HepG2 (cell line): ENCODE results near the gene IL2RA. TPM values are rescaled to one million over a fixed set of nuclear protein-coding genes. Genes with fewer than 3 reads are reported as not detected.
A peak's percentile ranks its signal among the peaks of the same experiment; 100 is the strongest.

Experiments
- GATAD2A ChIP-seq: IDR thresholded peaks from 2 replicates; pipeline ENCODE4 v1.6.1; 2016
- JUND ChIP-seq: sonication (generic); formaldehyde crosslinking; IDR thresholded peaks from 2 replicates; pipeline ENCODE4 v1.8.0; 2022; ENCODE audit warnings: mild to moderate bottlenecking, missing genetic modification reagents
- THYN1 ChIP-seq: sonication (generic); formaldehyde crosslinking; IDR thresholded peaks from 2 replicates; pipeline ENCODE4 v1.8.1; 2023; ENCODE audit warnings: low read depth, mild to moderate bottlenecking, moderate library complexity, missing genetic modification reagents, borderline replicate concordance
- ZFP90 ChIP-seq: sonication (generic); formaldehyde crosslinking; IDR thresholded peaks from 2 replicates; pipeline ENCODE4 v1.8.0; 2022; ENCODE audit warnings: missing genetic modification reagents, mild to moderate bottlenecking, inconsistent platforms, borderline replicate concordance
- ZNF343 ChIP-seq: sonication (generic); formaldehyde crosslinking; IDR thresholded peaks from 2 replicates; pipeline ENCODE4 v1.4.0; 2020; ENCODE audit warnings: mild to moderate bottlenecking, missing genetic modification reagents
- ZNF484 ChIP-seq: sonication (generic); formaldehyde crosslinking; IDR thresholded peaks from 2 replicates; pipeline ENCODE4 v1.5.1; 2020; ENCODE audit warnings: mild to moderate bottlenecking, low read depth, missing genetic modification reagents, borderline replicate concordance
- polyA plus RNA-seq, 8 experiments: library from polyadenylated mRNA; depleted of rRNA in 3 of 8; stranded (reverse) in 7 of 8; unstranded in 1 of 8; fragments of >200 nt; fragmentation: Illumina TruSeq in 4 of 8; extraction: Trizol in 4 of 8; gene quantifications; 2 replicates each; pipeline versions ENCODE4 v1.2.1 to v1.2.3, GENCODE V29; 2011 to 2016; ENCODE audit warnings: low read depth in 4 of 8, missing spikeins in 1 of 8, mixed read lengths in 1 of 8; ENCODE audit not compliant: insufficient read depth in 1 of 8
- total RNA-seq, 5 experiments: library from RNA; depleted of rRNA; stranded (reverse); fragments of >200 nt; fragmentation: Illumina TruSeq; extraction: Trizol; gene quantifications; 2 replicates each; pipeline ENCODE4 v1.2.3, GENCODE V29; 2016; ENCODE audit warnings: low read depth in 1 of 5
- TF ChIP-seq, protein P1 (sequence below): sonication (generic); formaldehyde crosslinking; IDR thresholded peaks from 2 replicates; pipeline ENCODE4 v1.5.0; 2020; ENCODE audit warnings: missing genetic modification reagents, mild to moderate bottlenecking, borderline replicate concordance
- TF ChIP-seq, protein P2 (sequence below): sonication (generic); formaldehyde crosslinking; IDR thresholded peaks from 2 replicates; pipeline ENCODE4 v1.4.0; 2020; ENCODE audit warnings: missing genetic modification reagents
- TF ChIP-seq, protein P3 (sequence below): sonication (generic); formaldehyde crosslinking; conservative IDR thresholded peaks from 2 replicates; pipeline ENCODE4 v1.4.0; 2020; ENCODE audit warnings: missing genetic modification reagents
- TF ChIP-seq, protein P4 (sequence below): IDR thresholded peaks from 2 replicates; pipeline ENCODE4 v1.6.1; 2016

The IL2RA gene
- total and polyA plus RNA-seq, 2 of the 13 experiments (the other 11 are each of a cell fraction or from before 2014, with no cell fraction given) = not detected

DNA sequence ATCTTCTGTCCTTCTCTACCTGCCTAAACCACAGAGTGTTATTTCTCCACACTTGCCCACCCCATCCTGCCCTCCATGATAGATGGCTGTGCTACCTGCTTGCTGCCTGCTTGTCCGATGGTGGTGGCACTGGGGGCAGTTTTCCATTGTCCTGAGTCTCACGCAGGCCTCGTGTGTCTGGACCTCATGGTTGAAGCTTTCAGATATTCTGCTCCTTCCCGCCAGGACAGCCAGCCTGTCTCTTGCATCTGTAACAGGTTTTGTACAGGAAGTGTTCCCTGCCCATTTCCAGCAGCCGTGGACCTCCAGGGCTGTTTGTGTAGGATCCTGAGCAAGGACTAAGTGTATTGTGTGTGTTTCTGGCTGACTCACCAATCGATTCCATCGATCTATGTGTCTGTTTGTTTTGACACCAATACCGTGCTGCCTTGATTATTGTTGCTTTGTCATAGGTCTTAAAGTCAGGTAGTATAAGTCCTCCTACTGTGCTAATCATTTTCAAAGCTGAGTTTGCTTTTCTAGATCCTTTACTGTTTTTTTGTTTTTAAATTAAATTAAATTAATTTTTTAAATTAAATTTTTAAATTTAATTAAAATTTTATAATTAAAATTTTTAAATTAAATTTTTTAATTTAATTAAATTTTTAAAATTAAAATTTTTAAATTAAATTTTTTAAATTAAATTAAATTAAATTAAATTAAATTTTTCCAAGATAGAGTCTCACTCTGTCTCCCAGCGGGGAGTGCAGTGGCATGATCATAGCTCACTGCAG, 93.3 kb downstream of the IL2RA start (continued):
- TF ChIP-seq, protein P1, sequence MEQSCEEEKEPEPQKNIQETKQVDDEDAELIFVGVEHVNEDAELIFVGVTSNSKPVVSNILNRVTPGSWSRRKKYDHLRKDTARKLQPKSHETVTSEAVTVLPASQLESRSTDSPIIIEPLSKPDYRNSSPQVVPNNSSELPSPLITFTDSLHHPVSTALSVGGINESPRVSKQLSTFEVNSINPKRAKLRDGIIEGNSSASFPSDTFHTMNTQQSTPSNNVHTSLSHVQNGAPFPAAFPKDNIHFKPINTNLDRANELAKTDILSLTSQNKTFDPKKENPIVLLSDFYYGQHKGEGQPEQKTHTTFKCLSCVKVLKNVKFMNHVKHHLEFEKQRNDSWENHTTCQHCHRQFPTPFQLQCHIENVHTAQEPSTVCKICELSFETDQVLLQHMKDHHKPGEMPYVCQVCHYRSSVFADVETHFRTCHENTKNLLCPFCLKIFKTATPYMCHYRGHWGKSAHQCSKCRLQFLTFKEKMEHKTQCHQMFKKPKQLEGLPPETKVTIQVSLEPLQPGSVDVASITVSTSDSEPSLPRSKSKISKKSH (CRISPR knock-in tag) = no peak
- TF ChIP-seq ZFP90 (CRISPR knock-in tag) = 0 out of 2 replicates have a peak, but pooled peaks have one; percentile 17
- TF ChIP-seq, protein P2, sequence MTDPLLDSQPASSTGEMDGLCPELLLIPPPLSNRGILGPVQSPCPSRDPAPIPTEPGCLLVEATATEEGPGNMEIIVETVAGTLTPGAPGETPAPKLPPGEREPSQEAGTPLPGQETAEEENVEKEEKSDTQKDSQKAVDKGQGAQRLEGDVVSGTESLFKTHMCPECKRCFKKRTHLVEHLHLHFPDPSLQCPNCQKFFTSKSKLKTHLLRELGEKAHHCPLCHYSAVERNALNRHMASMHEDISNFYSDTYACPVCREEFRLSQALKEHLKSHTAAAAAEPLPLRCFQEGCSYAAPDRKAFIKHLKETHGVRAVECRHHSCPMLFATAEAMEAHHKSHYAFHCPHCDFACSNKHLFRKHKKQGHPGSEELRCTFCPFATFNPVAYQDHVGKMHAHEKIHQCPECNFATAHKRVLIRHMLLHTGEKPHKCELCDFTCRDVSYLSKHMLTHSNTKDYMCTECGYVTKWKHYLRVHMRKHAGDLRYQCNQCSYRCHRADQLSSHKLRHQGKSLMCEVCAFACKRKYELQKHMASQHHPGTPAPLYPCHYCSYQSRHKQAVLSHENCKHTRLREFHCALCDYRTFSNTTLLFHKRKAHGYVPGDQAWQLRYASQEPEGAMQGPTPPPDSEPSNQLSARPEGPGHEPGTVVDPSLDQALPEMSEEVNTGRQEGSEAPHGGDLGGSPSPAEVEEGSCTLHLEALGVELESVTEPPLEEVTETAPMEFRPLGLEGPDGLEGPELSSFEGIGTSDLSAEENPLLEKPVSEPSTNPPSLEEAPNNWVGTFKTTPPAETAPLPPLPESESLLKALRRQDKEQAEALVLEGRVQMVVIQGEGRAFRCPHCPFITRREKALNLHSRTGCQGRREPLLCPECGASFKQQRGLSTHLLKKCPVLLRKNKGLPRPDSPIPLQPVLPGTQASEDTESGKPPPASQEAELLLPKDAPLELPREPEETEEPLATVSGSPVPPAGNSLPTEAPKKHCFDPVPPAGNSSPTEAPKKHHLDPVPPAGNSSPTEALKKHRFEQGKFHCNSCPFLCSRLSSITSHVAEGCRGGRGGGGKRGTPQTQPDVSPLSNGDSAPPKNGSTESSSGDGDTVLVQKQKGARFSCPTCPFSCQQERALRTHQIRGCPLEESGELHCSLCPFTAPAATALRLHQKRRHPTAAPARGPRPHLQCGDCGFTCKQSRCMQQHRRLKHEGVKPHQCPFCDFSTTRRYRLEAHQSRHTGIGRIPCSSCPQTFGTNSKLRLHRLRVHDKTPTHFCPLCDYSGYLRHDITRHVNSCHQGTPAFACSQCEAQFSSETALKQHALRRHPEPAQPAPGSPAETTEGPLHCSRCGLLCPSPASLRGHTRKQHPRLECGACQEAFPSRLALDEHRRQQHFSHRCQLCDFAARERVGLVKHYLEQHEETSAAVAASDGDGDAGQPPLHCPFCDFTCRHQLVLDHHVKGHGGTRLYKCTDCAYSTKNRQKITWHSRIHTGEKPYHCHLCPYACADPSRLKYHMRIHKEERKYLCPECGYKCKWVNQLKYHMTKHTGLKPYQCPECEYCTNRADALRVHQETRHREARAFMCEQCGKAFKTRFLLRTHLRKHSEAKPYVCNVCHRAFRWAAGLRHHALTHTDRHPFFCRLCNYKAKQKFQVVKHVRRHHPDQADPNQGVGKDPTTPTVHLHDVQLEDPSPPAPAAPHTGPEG = no peak
- TF ChIP-seq ZNF343 (CRISPR knock-in tag) = no peak
- TF ChIP-seq, protein P3, sequence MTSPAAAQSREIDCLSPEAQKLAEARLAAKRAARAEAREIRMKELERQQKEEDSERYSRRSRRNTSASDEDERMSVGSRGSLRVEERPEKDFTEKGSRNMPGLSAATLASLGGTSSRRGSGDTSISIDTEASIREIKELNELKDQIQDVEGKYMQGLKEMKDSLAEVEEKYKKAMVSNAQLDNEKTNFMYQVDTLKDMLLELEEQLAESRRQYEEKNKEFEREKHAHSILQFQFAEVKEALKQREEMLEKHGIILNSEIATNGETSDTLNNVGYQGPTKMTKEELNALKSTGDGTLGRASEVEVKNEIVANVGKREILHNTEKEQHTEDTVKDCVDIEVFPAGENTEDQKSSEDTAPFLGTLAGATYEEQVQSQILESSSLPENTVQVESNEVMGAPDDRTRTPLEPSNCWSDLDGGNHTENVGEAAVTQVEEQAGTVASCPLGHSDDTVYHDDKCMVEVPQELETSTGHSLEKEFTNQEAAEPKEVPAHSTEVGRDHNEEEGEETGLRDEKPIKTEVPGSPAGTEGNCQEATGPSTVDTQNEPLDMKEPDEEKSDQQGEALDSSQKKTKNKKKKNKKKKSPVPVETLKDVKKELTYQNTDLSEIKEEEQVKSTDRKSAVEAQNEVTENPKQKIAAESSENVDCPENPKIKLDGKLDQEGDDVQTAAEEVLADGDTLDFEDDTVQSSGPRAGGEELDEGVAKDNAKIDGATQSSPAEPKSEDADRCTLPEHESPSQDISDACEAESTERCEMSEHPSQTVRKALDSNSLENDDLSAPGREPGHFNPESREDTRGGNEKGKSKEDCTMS (CRISPR knock-in tag) = no peak
- TF ChIP-seq, protein P4, sequence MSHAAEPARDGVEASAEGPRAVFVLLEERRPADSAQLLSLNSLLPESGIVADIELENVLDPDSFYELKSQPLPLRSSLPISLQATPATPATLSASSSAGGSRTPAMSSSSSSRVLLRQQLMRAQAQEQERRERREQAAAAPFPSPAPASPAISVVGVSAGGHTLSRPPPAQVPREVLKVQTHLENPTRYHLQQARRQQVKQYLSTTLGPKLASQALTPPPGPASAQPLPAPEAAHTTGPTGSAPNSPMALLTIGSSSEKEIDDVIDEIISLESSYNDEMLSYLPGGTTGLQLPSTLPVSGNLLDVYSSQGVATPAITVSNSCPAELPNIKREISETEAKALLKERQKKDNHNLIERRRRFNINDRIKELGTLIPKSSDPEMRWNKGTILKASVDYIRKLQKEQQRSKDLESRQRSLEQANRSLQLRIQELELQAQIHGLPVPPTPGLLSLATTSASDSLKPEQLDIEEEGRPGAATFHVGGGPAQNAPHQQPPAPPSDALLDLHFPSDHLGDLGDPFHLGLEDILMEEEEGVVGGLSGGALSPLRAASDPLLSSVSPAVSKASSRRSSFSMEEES (CRISPR knock-in tag) = peak; percentile 54; the same call in 1 of the 2 replicates
- no peak for TF ChIP-seq THYN1 (CRISPR knock-in tag)
- TF ChIP-seq GATAD2A (CRISPR knock-in tag) = peak; percentile 100
- no peak for TF ChIP-seq ZNF484 (CRISPR knock-in tag)
- TF ChIP-seq JUND = peak; percentile 100
